ENCODE measurements around the gene TMEM243. TPM values are rescaled to one million over a fixed set of nuclear protein-coding genes. Genes with fewer than 3 reads are reported as not detected.

The TMEM243 gene
- total and polyA plus RNA-seq, 2 of the 13 experiments (the other 11 are each of a cell fraction or from before 2014, with no cell fraction given): 25.1 to 31.2 TPM

GRCh38 chr7:87152112-87152896 lies 67.2 kb downstream of the TMEM243 start, which contains the start of gene DMTF1 (continued):
- TF ChIP-seq ZNF230 (CRISPR knock-in tag; IDR thresholded peaks at IDR 0.05) (peak; percentile 85), ZSCAN31 (CRISPR knock-in tag; IDR thresholded peaks at IDR 0.05; ENCODE audit: low read depth) (peak; percentile 65; the same call in 1 of the 2 replicates), ZFX (CRISPR knock-in tag; IDR thresholded peaks at IDR 0.05; ENCODE audit: low read depth) (peak; percentile 93), AHDC1 (CRISPR knock-in tag; IDR thresholded peaks at IDR 0.05; ENCODE audit: borderline replicate concordance) (0 out of 2 replicates have a peak, but pooled peaks have one; percentile 13), ZNF570 (CRISPR knock-in tag; IDR thresholded peaks at IDR 0.05; ENCODE audit: borderline replicate concordance) (0 out of 2 replicates have a peak, but pooled peaks have one; percentile 28), HNRNPH1 (optimal IDR thresholded peaks at IDR 0.05; ENCODE audit: low read depth, low read length) (no peak), PRDM4 (CRISPR knock-in tag; IDR thresholded peaks at IDR 0.05; ENCODE audit: borderline replicate concordance) (no peak), SOX5 (CRISPR knock-in tag; IDR thresholded peaks at IDR 0.05; ENCODE audit: borderline replicate concordance) (no peak), SAP130 (CRISPR knock-in tag; IDR thresholded peaks at IDR 0.05; ENCODE audit: low read depth) (peak; percentile 94), ZNF552 (CRISPR knock-in tag; IDR thresholded peaks at IDR 0.05; ENCODE audit: borderline replicate concordance) (no peak), TRAFD1 (CRISPR knock-in tag; IDR thresholded peaks at IDR 0.05; ENCODE audit: borderline replicate concordance) (no peak), TEF (CRISPR knock-in tag; IDR thresholded peaks at IDR 0.05) (no peak; the same call in 1 of the 2 replicates), ZNF547 (CRISPR knock-in tag; IDR thresholded peaks at IDR 0.05) (peak; percentile 91), ZSCAN9 (CRISPR knock-in tag; IDR thresholded peaks at IDR 0.05; ENCODE audit: borderline replicate concordance) (no peak), XBP1 (CRISPR knock-in tag; IDR thresholded peaks at IDR 0.05) (no peak), ZNF607 (CRISPR knock-in tag; IDR thresholded peaks at IDR 0.05; ENCODE audit: borderline replicate concordance) (peak; percentile 90), SOX13 (IDR thresholded peaks at IDR 0.05) (no peak), SOX13 (CRISPR knock-in tag; conservative IDR thresholded peaks at IDR 0.05 in 1 of 2, IDR thresholded peaks at IDR 0.05 in 1 of 2) (no peak), ZBTB7B (CRISPR knock-in tag; IDR thresholded peaks at IDR 0.05) (peak; percentile 70; the same call in 1 of the 2 replicates)
